IPS-15b (cell line): ENCODE measurements around the gene GPR42.

Source experiments
- H3K27me3 ChIP-seq: one replicate; pipeline ENCODE4 v1.6.1; 2013; ENCODE audit warnings: low read length; ENCODE audit not compliant: control insufficient read depth, insufficient read depth
- H3K36me3 ChIP-seq: one replicate; pipeline ENCODE4 v1.6.1; 2013; ENCODE audit warnings: low read length; ENCODE audit not compliant: control insufficient read depth, insufficient read depth
- H3K4me1 ChIP-seq: one replicate; pipeline ENCODE4 v1.6.1; 2013; ENCODE audit warnings: mild to moderate bottlenecking, low read length; ENCODE audit not compliant: control insufficient read depth, insufficient read depth
- H3K4me3 ChIP-seq: one replicate; pipeline ENCODE4 v1.5.1; 2013; ENCODE audit warnings: low read depth, low read length
- H3K9ac ChIP-seq: one replicate; pipeline ENCODE4 v1.6.1; 2013; ENCODE audit warnings: low read depth, mild to moderate bottlenecking, low read length
- H3K9me3 ChIP-seq: one replicate; pipeline ENCODE4 v1.6.1; 2013; ENCODE audit warnings: mild to moderate bottlenecking, low read length; ENCODE audit not compliant: control insufficient read depth, insufficient read depth

GPR42 gene

GRCh38 chr19:35421362-35421761 lies 50.5 kb downstream of the GPR42 start:
- no peak overlapping the region for H3K4me3 ChIP-seq
- no peaks in the 10 kb centered on the region for H3K36me3 ChIP-seq
- no peaks in the 10 kb centered on the region for H3K9me3 ChIP-seq
- H3K9ac ChIP-seq = no peak overlapping the region
- H3K27me3 ChIP-seq = peaks cover 5% of the 10 kb centered on the region
- H3K4me1 ChIP-seq = no peaks in the 10 kb centered on the region
